KG1 (cell line): ENCODE measurements around the gene DNAJC12.
"Not testable (repeated sequence)": the region's sequence is repeated elsewhere in the genome, so short reads cannot be mapped to it uniquely, and the experiment has no call there.

ENCODE experiments used
- DNase-seq: peaks from one replicate; lab custom pipeline; 2025; lab: John Stamatoyannopoulos, UW

DNAJC12 gene

GRCh38 chr10:67839511-67839910, 1.5 kb upstream of the DNAJC12 start:
- not testable (repeated sequence) for DNase-seq

GRCh38 chr10:67836972-67837371, 1.0 kb downstream of the DNAJC12 start:
- DNase-seq = no peak

GRCh38 chr10:67836488-67836887, 1.5 kb downstream of the DNAJC12 start:
- DNase-seq = no peak

- DNase-seq = not testable (repeated sequence)
These were observed 2.2 kb downstream of the DNAJC12 start for GRCh38 chr10:67835541-67836394.

- no peak for DNase-seq
These were observed 3.6 kb downstream of the DNAJC12 start for GRCh38 chr10:67834375-67834774.

- no peak for DNase-seq
These were observed 10.2 kb downstream of the DNAJC12 start for GRCh38 chr10:67827811-67828210.

- DNase-seq = no peak
These were observed 18.2 kb downstream of the DNAJC12 start for GRCh38 chr10:67819768-67820204.

GRCh38 chr10:67818323-67818722, 19.7 kb downstream of the DNAJC12 start:
- no peak for DNase-seq

GRCh38 chr10:67816719-67817118, 21.3 kb downstream of the DNAJC12 start:
- no peak for DNase-seq

- no peak for DNase-seq
These were observed 22.4 kb downstream of the DNAJC12 start for GRCh38 chr10:67815571-67816059.

- DNase-seq = no peak
These were observed 26.0 kb downstream of the DNAJC12 start for GRCh38 chr10:67812007-67812406.

GRCh38 chr10:67809107-67809506, 28.9 kb downstream of the DNAJC12 start:
- no peak for DNase-seq

GRCh38 chr10:67808704-67809103, 29.3 kb downstream of the DNAJC12 start:
- no peak for DNase-seq

GRCh38 chr10:67807855-67808456, 30.0 kb downstream of the DNAJC12 start:
- DNase-seq = no peak

- no peak for DNase-seq
These were observed 33.7 kb downstream of the DNAJC12 start for GRCh38 chr10:67804395-67804678.

GRCh38 chr10:67803588-67804394, 34.2 kb downstream of the DNAJC12 start:
- no peak for DNase-seq

GRCh38 chr10:67802767-67803538, 35.0 kb downstream of the DNAJC12 start:
- DNase-seq = no peak

GRCh38 chr10:67801118-67801517, 36.9 kb downstream of the DNAJC12 start:
- no peak for DNase-seq

GRCh38 chr10:67794909-67795460, 43.0 kb downstream of the DNAJC12 start:
- no peak for DNase-seq

GRCh38 chr10:67794256-67794655, 43.7 kb downstream of the DNAJC12 start:
- no peak for DNase-seq

- no peak for DNase-seq
These were observed 44.7 kb downstream of the DNAJC12 start for GRCh38 chr10:67793313-67793712.

GRCh38 chr10:67792653-67793052, 45.3 kb downstream of the DNAJC12 start:
- no peak for DNase-seq
